Measurements from ENCODE around the gene GLOD5. TPM values are rescaled to one million over a fixed set of nuclear protein-coding genes. Genes with fewer than 3 reads are reported as not detected.

GLOD5 gene
- not detected for total RNA-seq

DNA sequence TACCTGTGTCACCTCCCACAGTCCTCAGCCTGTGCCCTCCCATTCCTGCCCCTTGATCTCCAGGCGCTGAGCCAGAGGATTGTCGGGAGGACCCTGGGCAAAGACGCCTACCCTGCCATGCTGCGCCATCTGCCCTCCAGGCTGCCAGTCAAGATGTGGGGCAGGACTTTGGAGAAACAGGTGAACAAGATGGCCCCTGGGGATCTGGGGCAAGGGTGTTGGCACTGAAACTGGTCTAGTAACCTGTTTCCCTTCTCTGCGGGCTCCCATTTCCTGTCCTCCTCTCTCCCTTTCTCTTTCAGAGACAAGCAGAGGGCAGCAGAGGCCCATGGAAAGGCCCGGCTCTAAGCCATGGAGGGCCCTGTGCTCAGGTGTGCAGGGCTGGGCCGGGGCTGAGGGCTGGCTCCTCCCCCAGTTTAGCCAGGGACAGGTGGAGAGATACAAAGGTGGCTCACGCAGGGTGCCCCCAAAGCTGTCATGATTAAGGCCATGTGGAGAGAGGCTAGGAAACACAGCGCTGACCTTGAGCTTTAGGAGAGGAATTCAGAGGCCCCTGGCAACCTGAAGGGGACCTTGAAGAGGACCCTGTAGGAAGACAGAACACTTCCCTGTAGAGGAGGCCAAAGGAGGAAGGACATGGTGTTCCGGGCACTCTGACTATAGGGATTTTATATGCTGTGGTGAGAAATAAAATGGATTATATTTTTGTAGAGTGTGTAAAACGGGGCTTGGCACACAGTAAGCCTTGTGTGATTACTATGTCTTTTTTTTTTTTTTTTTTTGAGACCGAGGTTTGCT is at the start of gene GLOD5:
Gene GLOD5, plus strand, starts transcription at position 74 of the 798 bp plus-strand sequence. Its CDS starts 44 bp downstream, at position 118.
- peaks cover 3% of the 10 kb centered on the region for H3K27me3 Mint-ChIP-seq
- no peak within 1 kb of the TSS for H3K4me3 Mint-ChIP-seq
- peak within 1 kb of the TSS; percentile 73 for H3K27ac Mint-ChIP-seq
- peak; percentile 76 for ATAC-seq
- peak; percentile 46 for DNase-seq
- no peaks in the 10 kb centered on the region for H3K9me3 Mint-ChIP-seq (ENCODE audit: low read depth)
- no peaks in the 10 kb centered on the region for H3K36me3 Mint-ChIP-seq
- CTCF ChIA-PET = no interaction called here
- peaks cover 6% of the 10 kb centered on the region for H3K4me1 Mint-ChIP-seq

DNA sequence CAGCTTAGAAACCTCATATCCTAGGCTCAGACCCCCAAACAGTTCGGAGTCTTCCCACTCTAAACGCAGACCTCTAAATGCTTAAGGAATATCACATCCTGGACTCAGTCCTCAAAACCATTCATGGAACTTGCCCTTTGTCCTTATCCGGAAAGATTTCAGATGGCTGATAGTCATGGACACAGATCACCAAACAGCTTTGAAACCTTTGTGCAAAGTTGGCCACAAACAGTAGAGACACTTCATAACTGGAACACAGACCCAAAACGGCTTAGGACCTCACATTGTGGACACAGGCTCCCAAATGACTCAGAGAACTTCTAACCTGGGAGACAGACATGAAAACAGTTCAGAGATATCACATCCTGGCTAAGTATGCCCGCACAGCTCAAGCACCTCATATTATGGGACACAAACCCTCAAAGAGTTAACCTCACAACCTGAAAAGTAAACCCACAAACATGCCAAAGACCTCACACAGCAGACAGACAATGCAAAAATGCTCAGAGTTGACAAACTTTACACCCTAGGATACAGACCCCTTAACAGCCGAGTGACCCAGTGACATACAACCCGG is 49.5 kb upstream of the GLOD5 start:
- peaks cover 43% of the 10 kb centered on the region for H3K36me3 Mint-ChIP-seq

DNA sequence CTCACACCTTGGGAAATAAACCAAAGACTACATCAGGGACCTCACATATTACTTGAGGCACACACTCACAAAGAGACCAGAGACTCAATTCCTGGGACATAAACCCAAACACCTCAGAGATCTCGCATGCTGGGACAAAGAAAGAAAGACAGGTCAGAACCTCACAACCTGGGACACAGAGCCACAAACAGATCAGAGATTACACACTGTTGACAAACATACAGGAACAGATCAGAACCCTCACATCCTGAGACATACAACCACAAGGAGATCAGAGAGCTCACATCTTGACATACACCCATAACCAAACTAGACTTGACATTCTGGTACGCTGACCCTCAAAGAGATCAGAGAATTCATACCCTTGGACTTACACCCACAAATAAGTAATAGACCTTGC is 47.7 kb upstream of the GLOD5 start:
- H3K4me3 Mint-ChIP-seq = peak overlapping the region; percentile 46
- H3K4me1 Mint-ChIP-seq = peaks cover 66% of the 10 kb centered on the region
- peaks cover 40% of the 10 kb centered on the region for H3K36me3 Mint-ChIP-seq
- CTCF ChIA-PET = no interaction called here
- peak overlapping the region; percentile 89 for H3K27ac Mint-ChIP-seq
- ATAC-seq (peak; percentile 54), DNase-seq (no peak)
- H3K27me3 Mint-ChIP-seq = no peaks in the 10 kb centered on the region
- H3K9me3 Mint-ChIP-seq (ENCODE audit: low read depth) = peaks cover 9% of the 10 kb centered on the region

More for the DNA sequence above, 49.5 kb upstream of the GLOD5 start:
- DNase-seq (peak; percentile 43), ATAC-seq (no peak)
- Mint-ChIP-seq H3K27ac (peak overlapping the region; percentile 89), H3K9me3 (ENCODE audit: low read depth) (peaks cover 6% of the 10 kb centered on the region), H3K4me3 (peak overlapping the region; percentile 46), H3K27me3 (no peaks in the 10 kb centered on the region), H3K4me1 (peaks cover 65% of the 10 kb centered on the region)
- CTCF ChIA-PET = interaction anchor here (1.5 kb wide), 1 partner anchor 15 kb away, joined by 3 read pairs; no protein-coding TSS in a partner anchor

DNA sequence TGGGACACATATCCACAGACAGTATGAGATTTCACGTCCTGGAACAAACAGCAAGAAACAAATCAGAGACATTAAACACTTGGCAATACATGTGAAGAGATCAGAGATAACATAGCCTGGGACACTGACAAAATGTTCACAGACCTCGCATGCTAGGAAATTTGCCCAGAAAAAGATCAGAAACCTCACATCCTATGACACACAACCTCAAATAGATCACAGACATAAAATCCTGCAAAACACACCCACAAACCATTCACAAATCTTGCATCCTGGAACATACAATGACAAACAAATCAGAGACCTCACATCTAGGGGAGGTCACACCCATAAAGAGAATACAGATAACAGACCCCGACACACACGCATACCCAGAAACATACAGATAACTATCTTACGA is 47.0 kb upstream of the GLOD5 start:
- Mint-ChIP-seq H3K4me3 (peak overlapping the region; percentile 1), H3K36me3 (peaks cover 40% of the 10 kb centered on the region)

DNA sequence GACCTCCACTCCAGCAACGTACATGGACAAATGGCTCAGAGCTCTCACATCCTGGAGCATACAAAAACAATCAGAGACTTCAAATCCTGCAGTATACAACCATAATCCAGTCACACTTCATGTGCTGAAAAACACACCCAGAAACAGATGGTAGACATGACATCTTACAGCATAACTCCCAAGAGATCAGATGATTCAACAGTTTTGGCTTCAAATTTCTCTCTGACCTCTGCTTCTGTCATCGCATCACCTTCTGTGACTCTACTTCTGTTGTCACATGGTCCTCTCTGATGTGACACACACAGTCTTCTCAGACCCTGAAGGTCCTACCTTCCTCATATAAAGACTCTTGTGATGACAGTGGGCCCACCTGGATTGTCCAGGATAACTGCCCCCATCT is 46.5 kb upstream of the GLOD5 start:
- no peaks in the 10 kb centered on the region for H3K27me3 Mint-ChIP-seq
- peak overlapping the region; percentile 1 for H3K4me3 Mint-ChIP-seq
- peaks cover 70% of the 10 kb centered on the region for H3K4me1 Mint-ChIP-seq
- H3K9me3 Mint-ChIP-seq (ENCODE audit: low read depth) = peaks cover 9% of the 10 kb centered on the region
- DNase-seq (no peak), ATAC-seq (no peak)
- H3K27ac Mint-ChIP-seq = peak overlapping the region; percentile 89
- peaks cover 40% of the 10 kb centered on the region for H3K36me3 Mint-ChIP-seq
- CTCF ChIA-PET = no interaction called here

More for the DNA sequence above, 47.0 kb upstream of the GLOD5 start:
- DNase-seq (no peak), ATAC-seq (no peak)
- peaks cover 70% of the 10 kb centered on the region for H3K4me1 Mint-ChIP-seq
- peak overlapping the region; percentile 89 for H3K27ac Mint-ChIP-seq
- peaks cover 9% of the 10 kb centered on the region for H3K9me3 Mint-ChIP-seq (ENCODE audit: low read depth)
- H3K27me3 Mint-ChIP-seq = no peaks in the 10 kb centered on the region
- CTCF ChIA-PET = no interaction called here

DNA sequence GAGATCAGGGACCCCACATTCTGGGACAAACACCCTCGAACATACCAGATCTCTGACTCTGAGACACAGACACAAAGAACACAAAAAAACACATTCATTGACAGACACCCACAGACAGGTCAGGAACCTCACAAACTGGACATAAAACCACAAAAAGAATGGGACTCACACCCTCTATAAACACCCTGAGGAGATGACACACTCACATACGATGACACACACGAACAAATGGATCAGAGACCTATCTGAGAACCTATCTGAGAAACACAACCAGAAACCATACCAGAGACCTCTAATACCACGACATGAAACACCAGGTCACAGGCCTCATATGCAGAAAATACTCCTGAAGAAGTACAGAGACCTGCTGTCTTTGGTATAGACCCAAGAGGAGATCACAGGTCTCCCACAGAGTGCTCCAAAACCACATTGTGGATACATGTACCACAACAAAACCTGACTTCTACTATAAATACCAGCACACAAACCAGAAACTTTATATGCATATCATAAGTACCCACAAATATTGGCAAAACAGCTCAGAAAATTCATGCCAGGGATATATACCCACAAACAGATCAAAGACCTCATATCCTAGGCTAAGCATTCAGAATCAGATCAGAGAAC is 45.6 kb upstream of the GLOD5 start:
- Mint-ChIP-seq H3K4me3 (no peak overlapping the region), H3K36me3 (peaks cover 37% of the 10 kb centered on the region), H3K9me3 (ENCODE audit: low read depth) (peaks cover 9% of the 10 kb centered on the region), H3K4me1 (peaks cover 62% of the 10 kb centered on the region), H3K27ac (no peak overlapping the region), H3K27me3 (no peaks in the 10 kb centered on the region)
- ATAC-seq (no peak), DNase-seq (no peak)
- CTCF ChIA-PET = no interaction called here

DNA sequence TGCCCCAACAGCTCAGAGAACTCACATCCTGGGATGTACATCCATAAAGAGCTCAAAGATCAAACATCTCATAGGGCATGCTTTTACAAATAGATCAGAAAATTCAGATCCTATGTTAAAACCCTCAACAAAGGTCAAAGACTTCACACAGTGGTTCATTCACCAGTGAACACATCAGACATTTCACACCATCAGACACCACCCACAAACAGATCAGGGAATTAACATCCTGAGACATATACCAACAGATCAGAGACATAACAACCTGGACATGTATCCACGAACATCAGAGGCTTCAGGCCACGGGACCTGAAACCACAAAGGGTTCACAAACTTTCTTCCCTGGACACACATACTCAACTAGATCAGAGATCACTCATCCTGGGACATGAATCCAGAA is 41.6 kb upstream of the GLOD5 start:
- CTCF ChIA-PET = no interaction called here
- DNase-seq (no peak), ATAC-seq (no peak)
- Mint-ChIP-seq H3K4me3 (no peak overlapping the region), H3K36me3 (peaks cover 23% of the 10 kb centered on the region), H3K27me3 (no peaks in the 10 kb centered on the region), H3K27ac (no peak overlapping the region), H3K4me1 (peaks cover 25% of the 10 kb centered on the region), H3K9me3 (ENCODE audit: low read depth) (peaks cover 9% of the 10 kb centered on the region)

DNA sequence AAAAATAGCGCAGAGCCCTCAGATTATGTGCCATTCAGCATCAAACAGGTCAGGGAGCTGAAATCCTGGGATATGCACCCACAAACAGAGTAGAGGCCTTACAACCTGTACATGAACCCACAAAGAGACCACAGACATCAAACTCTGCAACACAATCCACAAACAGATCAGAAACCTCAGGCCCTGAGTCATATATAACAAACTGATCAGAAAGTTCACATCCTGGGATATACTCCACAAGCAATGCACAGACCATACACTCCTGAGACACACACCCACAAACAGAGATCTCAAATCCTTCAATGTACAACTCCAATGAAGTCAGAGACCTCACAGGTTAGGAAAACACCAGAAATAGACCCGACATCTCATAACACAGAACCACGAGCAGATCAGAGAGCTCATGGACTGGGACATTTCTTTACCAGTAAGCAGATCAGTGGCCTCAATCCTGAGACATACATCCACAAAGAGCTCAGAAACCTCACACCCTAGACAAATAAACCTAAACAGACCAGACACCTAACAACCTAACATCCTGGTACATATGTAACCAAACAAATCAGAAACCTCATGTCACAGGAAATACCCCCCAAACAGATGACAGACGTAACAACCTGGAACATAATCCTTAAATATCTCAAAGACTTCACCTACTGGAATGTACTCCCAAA is 40.8 kb upstream of the GLOD5 start:
- Mint-ChIP-seq H3K27me3 (no peaks in the 10 kb centered on the region), H3K4me1 (peaks cover 21% of the 10 kb centered on the region), H3K27ac (no peak overlapping the region), H3K9me3 (ENCODE audit: low read depth) (peaks cover 9% of the 10 kb centered on the region), H3K4me3 (no peak overlapping the region), H3K36me3 (peaks cover 26% of the 10 kb centered on the region)
- CTCF ChIA-PET = no interaction called here
- ATAC-seq = peak; percentile 74
- peak; percentile 42 for DNase-seq

DNA sequence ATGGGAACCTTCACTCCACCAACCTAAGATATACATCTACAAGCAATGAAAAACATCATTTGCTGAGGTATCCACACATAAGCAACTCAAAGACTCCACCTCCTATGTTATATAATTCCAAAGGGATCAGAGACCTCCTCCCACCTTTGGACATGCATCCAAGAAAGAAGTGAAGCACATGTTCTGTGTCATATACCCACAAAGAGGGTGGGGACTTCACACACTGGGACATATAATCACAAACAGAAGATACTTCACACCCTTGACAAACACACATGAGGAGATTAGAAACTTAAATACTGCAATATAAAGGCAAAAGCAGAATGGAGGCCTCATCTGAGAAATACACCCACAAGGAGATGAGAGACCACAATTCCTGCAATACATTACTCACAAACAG is 39.6 kb upstream of the GLOD5 start:
- H3K4me3 Mint-ChIP-seq = no peak overlapping the region
- H3K9me3 Mint-ChIP-seq (ENCODE audit: low read depth) = peaks cover 7% of the 10 kb centered on the region
- H3K36me3 Mint-ChIP-seq = peaks cover 27% of the 10 kb centered on the region
- no peak for DNase-seq
- no peak for ATAC-seq
- H3K27ac Mint-ChIP-seq = no peak overlapping the region
- CTCF ChIA-PET = no interaction called here
- H3K4me1 Mint-ChIP-seq = peaks cover 20% of the 10 kb centered on the region
- H3K27me3 Mint-ChIP-seq = no peaks in the 10 kb centered on the region

DNA sequence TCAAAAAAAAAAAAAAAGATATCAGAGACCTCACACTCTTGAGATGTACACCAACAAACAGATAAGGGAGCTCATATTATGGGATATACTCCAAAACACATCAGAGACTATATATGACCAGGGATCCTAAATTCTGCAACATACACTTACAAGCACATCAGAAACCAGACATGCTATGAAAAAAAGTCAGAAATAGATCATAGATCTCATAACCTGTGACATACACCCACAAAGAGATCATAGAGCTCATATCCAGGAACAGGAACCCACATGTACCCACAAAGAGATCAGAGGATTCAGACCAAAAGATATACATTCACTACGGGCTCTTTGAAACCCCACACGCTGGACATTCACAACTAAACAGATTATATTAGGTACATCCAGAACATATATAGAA is 35.0 kb upstream of the GLOD5 start:
- H3K9me3 Mint-ChIP-seq (ENCODE audit: low read depth) = peaks cover 13% of the 10 kb centered on the region
- peaks cover 21% of the 10 kb centered on the region for H3K4me1 Mint-ChIP-seq
- CTCF ChIA-PET = no interaction called here
- no peak overlapping the region for H3K27ac Mint-ChIP-seq
- ATAC-seq = no peak
- no peak overlapping the region for H3K4me3 Mint-ChIP-seq
- peaks cover 31% of the 10 kb centered on the region for H3K36me3 Mint-ChIP-seq
- DNase-seq = no peak
- no peaks in the 10 kb centered on the region for H3K27me3 Mint-ChIP-seq

DNA sequence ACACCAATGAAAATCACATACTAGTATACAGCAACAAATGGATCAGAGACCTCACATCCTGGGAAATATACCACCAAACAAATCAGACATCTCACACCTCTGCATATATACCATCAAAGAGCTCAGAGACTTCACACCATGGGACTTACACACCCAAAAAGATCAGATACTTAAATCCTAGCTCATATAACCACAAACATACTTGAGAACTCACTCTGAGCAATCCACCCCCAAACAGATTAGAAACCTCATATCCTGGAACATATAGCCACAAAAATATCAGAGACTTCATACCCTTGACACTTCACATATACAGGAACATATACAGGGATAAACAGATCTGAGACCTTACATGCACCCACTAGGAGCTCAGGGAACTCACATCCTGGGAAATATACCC is 32.9 kb upstream of the GLOD5 start:
- DNase-seq (no peak), ATAC-seq (no peak)
- Mint-ChIP-seq H3K27ac (no peak overlapping the region), H3K4me3 (no peak overlapping the region), H3K36me3 (peaks cover 31% of the 10 kb centered on the region), H3K27me3 (no peaks in the 10 kb centered on the region), H3K4me1 (peaks cover 21% of the 10 kb centered on the region), H3K9me3 (ENCODE audit: low read depth) (peaks cover 13% of the 10 kb centered on the region)
- CTCF ChIA-PET = no interaction called here

DNA sequence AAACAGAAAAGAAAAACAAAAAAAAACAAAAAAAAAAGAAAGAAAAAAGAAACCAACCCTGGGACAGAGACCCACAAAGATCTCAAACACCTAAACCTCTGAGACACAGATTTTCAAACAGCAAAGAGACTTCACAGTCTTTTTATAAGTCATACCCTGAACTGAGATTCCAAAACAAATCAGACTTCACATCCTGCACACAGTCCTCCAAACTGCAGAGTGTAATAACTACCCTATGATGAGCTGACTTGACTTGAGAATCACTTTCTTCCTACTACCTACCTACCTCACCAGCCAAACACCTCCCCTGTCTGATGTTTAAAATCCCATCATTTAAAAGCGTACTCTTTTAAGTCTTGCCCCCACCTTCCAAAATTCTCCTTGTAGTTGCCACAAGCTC is 25.2 kb upstream of the GLOD5 start:
- Mint-ChIP-seq H3K9me3 (ENCODE audit: low read depth) (no peaks in the 10 kb centered on the region), H3K27me3 (no peaks in the 10 kb centered on the region), H3K4me1 (peaks cover 23% of the 10 kb centered on the region), H3K36me3 (no peaks in the 10 kb centered on the region), H3K4me3 (peak overlapping the region; percentile 92), H3K27ac (peak overlapping the region; percentile 97)
- CTCF ChIA-PET = no interaction called here
- ATAC-seq (no peak), DNase-seq (no peak)

DNA sequence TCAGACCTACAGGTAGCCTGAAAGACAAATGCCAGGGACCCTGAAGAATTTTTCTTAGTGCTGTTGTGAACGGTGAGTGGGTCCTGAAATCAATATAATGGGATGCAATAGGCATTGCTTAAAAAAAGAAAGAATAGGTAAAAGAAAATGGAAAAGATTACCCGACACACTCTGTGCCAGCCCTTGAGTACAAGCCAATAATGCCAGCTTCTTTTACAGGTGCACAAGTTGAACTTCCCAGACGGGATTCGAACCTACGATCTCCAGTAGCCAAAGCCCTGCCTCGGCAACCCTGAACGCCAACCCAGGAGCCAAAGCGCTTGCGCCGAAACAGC is 24.7 kb upstream of the GLOD5 start:
- Mint-ChIP-seq H3K36me3 (no peaks in the 10 kb centered on the region), H3K4me1 (peaks cover 23% of the 10 kb centered on the region), H3K27ac (peak overlapping the region; percentile 97), H3K4me3 (peak overlapping the region; percentile 92), H3K27me3 (no peaks in the 10 kb centered on the region), H3K9me3 (ENCODE audit: low read depth) (no peaks in the 10 kb centered on the region)
- CTCF ChIA-PET = interaction anchor here (1.0 kb wide), 1 partner anchor 203 kb away, joined by 4 read pairs; no protein-coding TSS in a partner anchor
- DNase-seq (no peak), ATAC-seq (no peak)

Data from activated CD8-positive, alpha-beta memory T cell treated with anti-CD3 and anti-CD28 coated beads, Interleukin-2, amount 10 ng/mL, durations not matched to agents 7 days and 5 days (primary cell).